ENCODE results near the gene SART3. TPM values are rescaled to one million over a fixed set of nuclear protein-coding genes. Genes with fewer than 3 reads are reported as not detected.

Gene SART3
- total RNA-seq, 1 donor from 2014 or later, result 34.8 TPM

- no peak overlapping the region for H3K27ac Mint-ChIP-seq (ENCODE audit: unreplicated experiment)
These were observed 47.1 kb upstream of the SART3 start for GRCh38 chr12:108607981-108608600.

GRCh38 chr12:108606492-108606891, 45.5 kb upstream of the SART3 start:
- H3K27me3 Mint-ChIP-seq (ENCODE audit: low read depth), result no peaks in the 10 kb centered on the region
- no peak for TF ChIP-seq CTCF (IDR thresholded peaks at IDR 0.05)
- no peak overlapping the region for H3K27ac Mint-ChIP-seq (ENCODE audit: unreplicated experiment)
- DNase-seq (ENCODE audit: low spot score), result no peak
- peaks cover 38% of the 10 kb centered on the region for H3K4me1 Mint-ChIP-seq (ENCODE audit: low read depth)
- H3K36me3 Mint-ChIP-seq (ENCODE audit: low read depth), result no peaks in the 10 kb centered on the region
- H3K4me3 Mint-ChIP-seq (ENCODE audit: unreplicated experiment), result no peak overlapping the region
- no peaks in the 10 kb centered on the region for H3K9me3 Mint-ChIP-seq (ENCODE audit: low read depth)

More at GRCh38 chr12:108607981-108608600, 47.1 kb upstream of the SART3 start:
- DNase-seq (ENCODE audit: low spot score), result no peak
- H3K27me3 Mint-ChIP-seq (ENCODE audit: low read depth), result no peaks in the 10 kb centered on the region
- H3K4me1 Mint-ChIP-seq (ENCODE audit: low read depth), result peaks cover 52% of the 10 kb centered on the region
- no peaks in the 10 kb centered on the region for H3K36me3 Mint-ChIP-seq (ENCODE audit: low read depth)
- no peak for TF ChIP-seq CTCF (IDR thresholded peaks at IDR 0.05)
- H3K9me3 Mint-ChIP-seq (ENCODE audit: low read depth), result no peaks in the 10 kb centered on the region
- H3K4me3 Mint-ChIP-seq (ENCODE audit: unreplicated experiment), result no peak overlapping the region

GRCh38 chr12:108605690-108606406, 44.9 kb upstream of the SART3 start:
- Mint-ChIP-seq H3K4me3 (ENCODE audit: unreplicated experiment) (no peak overlapping the region), H3K27me3 (ENCODE audit: low read depth) (no peaks in the 10 kb centered on the region), H3K9me3 (ENCODE audit: low read depth) (no peaks in the 10 kb centered on the region), H3K27ac (ENCODE audit: unreplicated experiment) (peak overlapping the region; percentile 75), H3K36me3 (ENCODE audit: low read depth) (no peaks in the 10 kb centered on the region), H3K4me1 (ENCODE audit: low read depth) (peaks cover 32% of the 10 kb centered on the region)
- no peak for DNase-seq (ENCODE audit: low spot score)
- TF ChIP-seq CTCF (IDR thresholded peaks at IDR 0.05), result no peak

- H3K27me3 Mint-ChIP-seq (ENCODE audit: low read depth), result no peaks in the 10 kb centered on the region
- no peaks in the 10 kb centered on the region for H3K36me3 Mint-ChIP-seq (ENCODE audit: low read depth)
- TF ChIP-seq CTCF (IDR thresholded peaks at IDR 0.05), result no peak
- no peaks in the 10 kb centered on the region for H3K9me3 Mint-ChIP-seq (ENCODE audit: low read depth)
- peak overlapping the region; percentile 75 for H3K27ac Mint-ChIP-seq (ENCODE audit: unreplicated experiment)
- no peak overlapping the region for H3K4me3 Mint-ChIP-seq (ENCODE audit: unreplicated experiment)
- peaks cover 28% of the 10 kb centered on the region for H3K4me1 Mint-ChIP-seq (ENCODE audit: low read depth)
- no peak for DNase-seq (ENCODE audit: low spot score)
These were observed 44.2 kb upstream of the SART3 start for GRCh38 chr12:108605000-108605689.

GRCh38 chr12:108604208-108604941, 43.4 kb upstream of the SART3 start:
- Mint-ChIP-seq H3K27ac (ENCODE audit: unreplicated experiment) (peak overlapping the region; percentile 10), H3K27me3 (ENCODE audit: low read depth) (no peaks in the 10 kb centered on the region), H3K4me1 (ENCODE audit: low read depth) (peaks cover 21% of the 10 kb centered on the region), H3K4me3 (ENCODE audit: unreplicated experiment) (no peak overlapping the region), H3K36me3 (ENCODE audit: low read depth) (no peaks in the 10 kb centered on the region), H3K9me3 (ENCODE audit: low read depth) (no peaks in the 10 kb centered on the region)
- DNase-seq (ENCODE audit: low spot score), result no peak
- no peak for TF ChIP-seq CTCF (IDR thresholded peaks at IDR 0.05)

All from chondrocyte (in vitro differentiated cells).